ENCODE data around the gene EID3. TPM values are rescaled to one million over a fixed set of nuclear protein-coding genes. Genes with fewer than 3 reads are reported as not detected.

Gene EID3
- total RNA-seq, 1 experiment from 2014 or later: 3.2 TPM

- TF ChIP-seq AR (CRISPR knock-in tag; IDR thresholded peaks at IDR 0.05): no peak
- no peak for TF ChIP-seq PREB (CRISPR knock-in tag; IDR thresholded peaks at IDR 0.05; ENCODE audit: borderline replicate concordance)
- TF ChIP-seq EMX1 (CRISPR knock-in tag; IDR thresholded peaks at IDR 0.05): no peak
- no peak for TF ChIP-seq RELA (CRISPR knock-in tag; IDR thresholded peaks at IDR 0.05; ENCODE audit: borderline replicate concordance)
- no peak for TF ChIP-seq CBFB (CRISPR knock-in tag; IDR thresholded peaks at IDR 0.05; ENCODE audit: low read depth)
- no peak for TF ChIP-seq ZNF121 (CRISPR knock-in tag; IDR thresholded peaks at IDR 0.05)
- no peak for TF ChIP-seq ZNF416 (CRISPR knock-in tag; IDR thresholded peaks at IDR 0.05)
- no peak for TF ChIP-seq SP1 (CRISPR knock-in tag; conservative IDR thresholded peaks at IDR 0.05)
These were observed 13.2 kb upstream of the EID3 start (continued) for GRCh38 chr12:104290320-104290719.

- Mint-ChIP-seq H3K36me3 (peaks cover 34% of the 10 kb centered on the region), H3K4me1 (peaks cover 59% of the 10 kb centered on the region), H3K27ac (no peak overlapping the region), H3K9me3 (no peaks in the 10 kb centered on the region), H3K4me3 (no peak overlapping the region), H3K27me3 (ENCODE audit: low read depth) (no peaks in the 10 kb centered on the region)
- ChIA-PET CTCF (interaction anchor here (0.7 kb wide), 1 partner anchor 67 kb away, joined by 4 read pairs; no protein-coding TSS in a partner anchor), POLR2A (interaction anchor here (0.7 kb wide), 1 partner anchor 136 kb away, joined by 3 read pairs; no protein-coding TSS in a partner anchor)
- ATAC-seq (no peak), DNase-seq (ENCODE audit: low spot score) (no peak)
- no peak for TF ChIP-seq SP1 (CRISPR knock-in tag; conservative IDR thresholded peaks at IDR 0.05)
These were observed 12.7 kb upstream of the EID3 start for GRCh38 chr12:104290855-104291254.

- Mint-ChIP-seq H3K4me3 (peak overlapping the region; percentile 42), H3K4me1 (peaks cover 50% of the 10 kb centered on the region), H3K27ac (peak overlapping the region; percentile 75), H3K36me3 (peaks cover 40% of the 10 kb centered on the region), H3K9me3 (no peaks in the 10 kb centered on the region), H3K27me3 (ENCODE audit: low read depth) (no peaks in the 10 kb centered on the region)
- no peak for TF ChIP-seq JUN (CRISPR knock-in tag; IDR thresholded peaks at IDR 0.05)
- TF ChIP-seq ZNF121 (CRISPR knock-in tag; IDR thresholded peaks at IDR 0.05): no peak
- no peak for TF ChIP-seq RELA (CRISPR knock-in tag; IDR thresholded peaks at IDR 0.05; ENCODE audit: borderline replicate concordance)
- no peak for TF ChIP-seq GRHL2 (CRISPR knock-in tag; IDR thresholded peaks at IDR 0.05; ENCODE audit: insufficient replicate concordance, severe bottlenecking)
- TF ChIP-seq TCF7 (CRISPR knock-in tag; IDR thresholded peaks at IDR 0.05; ENCODE audit: low read depth): no peak
- no peak for TF ChIP-seq AFF4 (CRISPR knock-in tag; IDR thresholded peaks at IDR 0.05; ENCODE audit: borderline replicate concordance)
- TF ChIP-seq FOXK1 (CRISPR knock-in tag; IDR thresholded peaks at IDR 0.05): no peak
- TF ChIP-seq ZBTB43 (CRISPR knock-in tag; IDR thresholded peaks at IDR 0.05): no peak
- no peak for TF ChIP-seq PRDM15 (CRISPR knock-in tag; IDR thresholded peaks at IDR 0.05)
- no peak for TF ChIP-seq FOXJ3 (CRISPR knock-in tag; IDR thresholded peaks at IDR 0.05; ENCODE audit: borderline replicate concordance)
- TF ChIP-seq E2F5 (CRISPR knock-in tag; IDR thresholded peaks at IDR 0.05): no peak
- ChIA-PET POLR2A (interaction anchor here (0.6 to 0.7 kb wide), 4 partner anchors 12 to 154 kb away, joined by 3 to 9 read pairs (median 4); partner anchors contain the start of gene NFYB), CTCF (interaction anchor here (0.7 to 1.6 kb wide), 4 partner anchors 11 to 124 kb away, joined by 3 to 11 read pairs (median 4); partner anchors contain the start of genes EID3 and TXNRD1)
- DNase-seq (ENCODE audit: low spot score): no peak
- ATAC-seq: peak; percentile 4; the same call in 1 of the 2 replicates
These were observed 11.5 kb upstream of the EID3 start for GRCh38 chr12:104291867-104292524.

All from WTC11 (cell line).